ENCODE data around the gene PCIF1. TPM values are rescaled to one million over a fixed set of nuclear protein-coding genes. Genes with fewer than 3 reads are reported as not detected.

Gene PCIF1
- total and polyA plus RNA-seq, 8 donors: 21.0 to 41.4 (median 27.3) TPM

GRCh38 chr20:45971425-45971674, 36.9 kb downstream of the PCIF1 start:
- peaks cover 30 to 34% (median 33%) of the 10 kb centered on the region in 4 donors for H3K36me3 ChIP-seq
- intact Hi-C loops (cut with DNase I; ENCODE audit: low total_unique reads): no loop called here
- H3K27me3 ChIP-seq: no peaks in the 10 kb centered on the region
- DNase-seq: no peak
- peak overlapping the region; percentile 77 to 96 (median 83) for H3K4me3 ChIP-seq
- H3K27ac ChIP-seq: peak overlapping the region; percentile 99 to 100 (median 99)
- TF ChIP-seq EP300 (IDR thresholded peaks at IDR 0.05): no peak
- TF ChIP-seq POLR2AphosphoS5 (IDR thresholded peaks at IDR 0.05): no peak
- no peak for TF ChIP-seq POLR2A (IDR thresholded peaks at IDR 0.05)
- no peak for TF ChIP-seq CTCF (IDR thresholded peaks at IDR 0.05)
- WGBS, 5 donors: 0 to 4% (median 2%) methylated on average over 4 to 14 of the region's 14 CpGs
- H3K9me3 ChIP-seq: no peaks in the 10 kb centered on the region
- peaks cover 13 to 40% (median 31%) of the 10 kb centered on the region in 4 donors for H3K4me1 ChIP-seq

DNA sequence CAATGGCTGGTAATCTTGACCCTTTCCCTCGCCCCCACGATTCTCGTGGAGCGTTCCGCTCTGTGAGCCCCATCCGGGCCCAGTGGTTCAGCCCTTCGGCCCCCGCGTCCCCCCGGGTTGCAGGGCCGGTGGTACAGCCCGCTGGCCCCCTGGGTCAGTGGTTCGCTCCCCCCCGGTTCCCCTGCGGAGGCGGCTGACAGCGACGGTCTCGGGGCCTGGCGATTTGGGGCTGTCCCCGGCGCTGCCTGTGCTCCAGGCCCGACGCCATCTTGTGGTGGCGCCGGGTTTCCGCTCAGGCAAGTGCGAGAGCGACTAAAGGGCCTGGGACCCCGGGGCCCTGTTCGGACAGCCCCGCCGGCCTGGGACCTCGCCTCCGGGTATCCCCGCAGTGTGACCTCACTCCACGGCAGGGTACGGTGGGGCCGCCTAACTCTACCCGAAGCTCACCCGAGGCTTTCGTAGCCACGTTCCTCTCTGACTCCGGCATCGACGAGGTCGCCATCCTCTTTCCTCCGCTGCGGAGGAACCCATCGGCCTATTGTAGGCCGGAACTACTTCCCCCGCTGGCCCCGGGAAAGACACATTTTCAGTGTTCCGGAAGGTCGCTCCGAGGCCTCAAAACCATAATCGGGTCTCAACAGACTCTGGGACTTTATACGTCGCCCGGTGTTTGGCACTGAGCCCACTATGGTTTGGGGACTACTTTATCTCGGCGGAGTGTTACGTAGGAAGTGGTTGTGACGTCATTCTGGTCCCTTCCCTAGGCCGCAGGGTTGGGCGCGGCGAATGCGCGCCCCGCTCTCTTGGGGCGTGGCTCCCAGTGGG, 37.4 kb downstream of the PCIF1 start, which contains the start of gene ZNF335:
Gene ZNF335 (minus strand): TSS at position 529 of the 825 bp plus-strand sequence. CDS start 793 bp downstream, outside the sequence.
- peak; percentile 95 to 99 for DNase-seq
- intact Hi-C loops (cut with DNase I; ENCODE audit: low total_unique reads): no loop called here
- peak; percentile 59 for TF ChIP-seq EP300 (IDR thresholded peaks at IDR 0.05)
- peak in 4 of 7 experiments; percentile 14 to 56 (median 47) for TF ChIP-seq CTCF (IDR thresholded peaks at IDR 0.05)
- TF ChIP-seq POLR2A (IDR thresholded peaks at IDR 0.05): peak in 1 of 4 donors; percentile 81
- TF ChIP-seq POLR2AphosphoS5 (IDR thresholded peaks at IDR 0.05): peak; percentile 48 to 89 (median 82)
- H3K4me3 ChIP-seq: peak within 1 kb of the TSS; percentile 77 to 96 (median 83)
- no peaks in the 10 kb centered on the region for H3K9me3 ChIP-seq
- H3K4me1 ChIP-seq: peaks cover 13 to 40% (median 31%) of the 10 kb centered on the region in 4 donors
- WGBS, 5 donors: 0 to 1% (median 0%) methylated on average over 28 to 72 of the region's 72 CpGs
- H3K36me3 ChIP-seq: peaks cover 24 to 28% (median 27%) of the 10 kb centered on the region in 4 donors
- H3K27me3 ChIP-seq: no peaks in the 10 kb centered on the region
- H3K27ac ChIP-seq: peak within 1 kb of the TSS; percentile 99 to 100 (median 99)

DNA sequence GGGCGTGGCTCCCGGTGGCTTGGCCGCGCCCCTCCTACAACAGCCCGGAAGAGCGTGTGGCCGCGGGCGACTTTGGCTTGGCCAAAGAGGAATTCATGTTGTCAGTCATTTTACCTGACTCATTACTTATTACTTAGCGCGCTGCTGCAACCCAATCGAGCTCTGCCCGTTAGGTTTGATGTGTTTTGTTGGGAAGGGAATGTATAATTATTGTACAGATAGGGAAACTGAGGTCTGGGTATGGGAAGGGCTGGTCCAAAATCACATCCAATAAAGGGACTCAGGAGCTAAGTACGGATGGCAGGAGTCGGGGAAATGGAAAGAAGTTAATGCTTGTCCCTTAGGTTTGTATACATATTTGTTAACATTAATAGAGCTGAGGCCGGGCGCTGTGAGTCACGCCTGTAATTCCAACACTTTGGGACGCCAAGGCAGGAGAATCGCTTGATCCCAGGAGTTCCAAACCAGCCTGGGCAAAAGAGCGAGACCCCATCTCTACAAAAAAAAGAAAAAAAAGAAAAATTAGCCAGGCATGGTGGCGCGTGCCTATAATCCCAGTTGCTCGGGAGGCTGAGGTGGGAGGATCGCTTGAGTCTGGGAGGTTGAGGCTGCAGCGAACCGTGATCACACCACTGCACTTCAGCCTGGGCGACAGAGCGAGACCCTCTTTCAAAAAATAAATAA, 38.2 kb downstream of the PCIF1 start:
- peak in 1 of 2 donors; percentile 98 for DNase-seq
- peak overlapping the region; percentile 77 to 96 (median 83) for H3K4me3 ChIP-seq
- H3K27ac ChIP-seq: peak overlapping the region; percentile 99 to 100 (median 99)
- H3K4me1 ChIP-seq: peaks cover 13 to 40% (median 31%) of the 10 kb centered on the region in 4 donors
- WGBS, 5 donors: 39 to 42% (median 40%) methylated on average over 29 of the region's 29 CpGs
- TF ChIP-seq EP300 (IDR thresholded peaks at IDR 0.05) (no peak), CTCF (IDR thresholded peaks at IDR 0.05) (no peak), POLR2A (IDR thresholded peaks at IDR 0.05) (peak in 1 of 4 donors; percentile 12)
- peaks cover 17 to 21% (median 20%) of the 10 kb centered on the region in 4 donors for H3K36me3 ChIP-seq
- intact Hi-C loops (cut with DNase I; ENCODE audit: low total_unique reads): no loop called here
- H3K27me3 ChIP-seq: no peaks in the 10 kb centered on the region
- no peaks in the 10 kb centered on the region for H3K9me3 ChIP-seq

GRCh38 chr20:45974896-45975565, 40.5 kb downstream of the PCIF1 start:
- Histone ChIP-seq H3K36me3 (no peaks in the 10 kb centered on the region), H3K9me3 (no peaks in the 10 kb centered on the region), H3K4me3 (no peak overlapping the region), H3K4me1 (peaks cover 4 to 21% (median 16%) of the 10 kb centered on the region in 4 donors), H3K27me3 (no peaks in the 10 kb centered on the region), H3K27ac (no peak overlapping the region)
- intact Hi-C loops (cut with DNase I; ENCODE audit: low total_unique reads): no loop called here
- TF ChIP-seq POLR2A (IDR thresholded peaks at IDR 0.05) (no peak), CTCF (IDR thresholded peaks at IDR 0.05) (no peak), POLR2AphosphoS5 (IDR thresholded peaks at IDR 0.05) (no peak), EP300 (IDR thresholded peaks at IDR 0.05) (no peak)
- no peak for DNase-seq
- 68 to 85% (median 78%) methylated on average over 7 of the region's 7 CpGs for WGBS, 5 donors
